ENCODE data around the gene CELF2.

DNA sequence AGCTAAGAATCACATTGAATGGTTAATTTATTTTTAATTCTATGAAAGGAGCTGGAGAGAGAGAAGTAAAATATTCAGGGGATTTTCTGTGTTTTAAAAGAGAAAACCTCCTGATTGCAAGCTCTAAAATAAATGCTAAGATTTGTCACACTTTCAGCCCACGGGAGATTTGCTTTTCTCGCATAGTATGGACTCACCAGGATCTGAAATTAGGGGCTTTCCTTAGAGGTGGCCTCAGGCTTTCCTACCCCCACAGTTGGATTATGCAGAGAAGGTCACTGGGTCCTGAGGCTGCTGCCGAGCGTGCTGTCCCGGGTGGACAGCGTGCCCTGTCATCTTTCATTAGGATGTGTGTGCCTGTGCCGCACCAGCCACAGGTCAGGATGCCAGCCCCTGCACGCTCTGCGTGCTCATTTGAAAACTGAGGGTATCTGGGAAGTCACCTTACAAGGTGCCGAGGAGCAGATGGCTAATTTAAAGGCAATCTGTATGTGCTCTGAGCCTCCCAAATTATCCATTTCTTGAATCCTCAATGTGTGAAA lies 258.8 kb downstream of the CELF2 start:
- TF ChIP-seq, protein P1, sequence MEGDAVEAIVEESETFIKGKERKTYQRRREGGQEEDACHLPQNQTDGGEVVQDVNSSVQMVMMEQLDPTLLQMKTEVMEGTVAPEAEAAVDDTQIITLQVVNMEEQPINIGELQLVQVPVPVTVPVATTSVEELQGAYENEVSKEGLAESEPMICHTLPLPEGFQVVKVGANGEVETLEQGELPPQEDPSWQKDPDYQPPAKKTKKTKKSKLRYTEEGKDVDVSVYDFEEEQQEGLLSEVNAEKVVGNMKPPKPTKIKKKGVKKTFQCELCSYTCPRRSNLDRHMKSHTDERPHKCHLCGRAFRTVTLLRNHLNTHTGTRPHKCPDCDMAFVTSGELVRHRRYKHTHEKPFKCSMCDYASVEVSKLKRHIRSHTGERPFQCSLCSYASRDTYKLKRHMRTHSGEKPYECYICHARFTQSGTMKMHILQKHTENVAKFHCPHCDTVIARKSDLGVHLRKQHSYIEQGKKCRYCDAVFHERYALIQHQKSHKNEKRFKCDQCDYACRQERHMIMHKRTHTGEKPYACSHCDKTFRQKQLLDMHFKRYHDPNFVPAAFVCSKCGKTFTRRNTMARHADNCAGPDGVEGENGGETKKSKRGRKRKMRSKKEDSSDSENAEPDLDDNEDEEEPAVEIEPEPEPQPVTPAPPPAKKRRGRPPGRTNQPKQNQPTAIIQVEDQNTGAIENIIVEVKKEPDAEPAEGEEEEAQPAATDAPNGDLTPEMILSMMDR (IDR thresholded peaks at IDR 0.05; ENCODE audit: borderline replicate concordance, extremely low read depth, low read length, poor library complexity, severe bottlenecking) = no peak
- TF ChIP-seq EZH2 (IDR thresholded peaks at IDR 0.05; ENCODE audit: borderline replicate concordance, low read depth, low read length, severe bottlenecking) = no peak

All from DND-41 (cell line).